GM19035 (cell line): ENCODE results near the gene FANCD2.
"Not testable (repeated sequence)": the region's sequence is repeated elsewhere in the genome, so short reads cannot be mapped to it uniquely, and the experiment has no call there.

Experiments used
- ATAC-seq: cut with Tn5 transposase; IDR thresholded peaks from one replicate; pipeline ENCODE4 v1.9.1; 2021; ENCODE audit not compliant: unreplicated experiment

Gene FANCD2

DNA sequence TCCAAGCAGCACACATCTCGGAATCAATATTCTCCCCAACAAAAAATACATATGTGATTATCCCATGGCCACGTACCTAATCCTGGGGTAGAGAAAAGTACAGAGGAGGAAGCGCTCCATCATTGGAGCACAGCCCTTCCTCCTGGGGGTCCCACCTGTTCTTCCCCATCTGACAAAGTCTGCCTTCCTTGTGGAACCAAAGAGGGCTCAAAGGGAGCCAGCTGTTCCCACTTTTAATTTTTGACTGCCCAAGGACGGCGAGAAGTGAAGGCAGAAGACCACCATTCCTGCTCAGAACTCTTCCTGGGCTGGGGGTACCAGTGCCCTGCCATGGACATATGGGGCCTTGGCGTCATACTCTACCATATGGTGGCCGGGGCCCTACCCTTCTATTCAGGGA is 14.1 kb upstream of the FANCD2 start:
- ATAC-seq, result no peak

DNA sequence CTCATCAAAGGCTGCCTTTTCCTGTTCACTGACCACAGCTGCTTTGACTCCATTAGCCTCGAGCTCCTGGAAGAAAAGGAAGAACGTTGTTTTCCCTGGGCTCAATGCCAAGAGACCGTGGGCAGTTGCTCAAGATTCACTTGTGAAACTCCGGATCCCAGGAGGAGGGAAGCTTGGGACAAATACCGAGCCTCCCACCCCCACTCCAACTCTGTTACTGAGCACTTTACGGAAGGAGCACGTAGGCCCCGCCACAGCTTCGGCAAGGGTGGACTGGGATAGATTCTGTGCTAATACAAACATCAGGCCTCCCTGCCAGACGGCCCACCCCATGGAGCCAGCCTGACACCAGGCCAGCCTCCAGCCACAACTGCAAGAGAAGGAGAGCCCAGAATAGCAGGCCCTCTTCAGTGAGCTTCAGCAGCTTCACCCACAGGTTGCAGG is 10.8 kb upstream of the FANCD2 start:
- ATAC-seq, result no peak

DNA sequence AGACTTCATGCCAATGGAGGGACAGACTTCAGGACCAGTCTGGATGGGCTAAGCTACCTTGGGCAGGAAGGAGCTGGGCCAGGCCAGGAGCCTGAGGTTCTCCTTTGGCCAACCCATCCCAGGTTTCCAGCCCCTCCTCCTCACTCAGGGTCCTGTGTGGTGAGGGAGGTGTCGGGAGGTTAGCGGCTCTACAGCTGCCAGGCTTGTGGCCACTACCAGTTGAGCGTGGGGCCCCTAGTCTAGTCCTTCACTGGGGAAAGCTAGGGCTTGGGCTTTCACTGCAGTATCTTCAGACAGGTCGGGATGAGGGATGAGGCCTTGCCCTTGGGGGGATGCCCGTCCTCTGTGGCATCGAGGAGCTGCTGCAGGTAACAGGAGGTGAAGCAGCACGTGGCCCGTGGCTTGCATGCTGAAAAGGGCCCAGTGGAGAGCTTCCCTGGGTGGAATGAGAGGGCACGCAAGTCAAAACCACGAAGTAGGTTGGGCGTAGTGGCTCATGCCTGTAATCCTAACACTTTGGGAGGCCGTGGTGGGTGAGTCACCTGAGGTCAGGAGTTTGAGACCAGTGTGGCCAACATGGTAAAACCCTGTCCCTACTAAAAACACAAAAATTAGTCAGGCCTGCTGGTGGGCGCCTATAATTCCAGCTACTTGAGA is 8.5 kb upstream of the FANCD2 start:
- ATAC-seq, result no peak

DNA sequence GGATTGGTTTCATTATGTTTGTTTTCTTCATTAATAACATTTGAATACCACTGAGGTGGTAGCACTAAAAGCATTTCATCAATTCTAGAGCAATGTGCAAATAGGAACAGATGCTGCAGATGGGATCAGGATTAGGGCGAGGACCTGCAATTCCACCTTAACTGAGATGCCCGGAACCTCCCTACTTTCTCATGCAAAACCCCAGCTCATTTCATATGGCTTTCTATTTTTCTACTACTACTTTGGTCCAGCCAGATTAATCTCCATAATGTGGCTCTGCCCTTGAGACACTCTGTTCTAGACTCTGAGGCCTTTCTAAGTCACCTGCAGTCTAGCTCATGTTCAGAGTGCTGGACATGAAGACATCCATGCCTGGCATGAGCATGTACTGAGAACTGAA is 7.4 kb upstream of the FANCD2 start:
- ATAC-seq, result not testable (repeated sequence)

DNA sequence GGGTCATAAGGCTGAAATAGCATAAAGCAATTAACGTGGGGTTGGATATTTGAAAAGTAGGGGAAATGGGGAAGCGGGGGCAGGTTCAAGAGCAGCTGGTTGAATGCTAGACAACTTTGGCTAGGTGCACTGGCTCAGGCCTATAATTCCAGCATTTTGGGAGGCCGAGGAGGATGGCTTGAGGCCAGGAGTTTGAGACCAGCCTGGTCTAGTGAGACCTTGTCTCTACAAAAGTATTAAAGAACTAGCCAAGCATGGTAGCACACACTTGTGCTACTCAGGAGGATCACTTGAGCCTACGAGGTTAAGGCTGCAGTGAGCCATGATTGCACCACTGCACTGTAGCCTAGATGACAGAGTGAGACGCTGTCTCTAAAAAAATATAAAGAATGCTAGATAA is 6.9 kb upstream of the FANCD2 start:
- ATAC-seq, result no peak

DNA sequence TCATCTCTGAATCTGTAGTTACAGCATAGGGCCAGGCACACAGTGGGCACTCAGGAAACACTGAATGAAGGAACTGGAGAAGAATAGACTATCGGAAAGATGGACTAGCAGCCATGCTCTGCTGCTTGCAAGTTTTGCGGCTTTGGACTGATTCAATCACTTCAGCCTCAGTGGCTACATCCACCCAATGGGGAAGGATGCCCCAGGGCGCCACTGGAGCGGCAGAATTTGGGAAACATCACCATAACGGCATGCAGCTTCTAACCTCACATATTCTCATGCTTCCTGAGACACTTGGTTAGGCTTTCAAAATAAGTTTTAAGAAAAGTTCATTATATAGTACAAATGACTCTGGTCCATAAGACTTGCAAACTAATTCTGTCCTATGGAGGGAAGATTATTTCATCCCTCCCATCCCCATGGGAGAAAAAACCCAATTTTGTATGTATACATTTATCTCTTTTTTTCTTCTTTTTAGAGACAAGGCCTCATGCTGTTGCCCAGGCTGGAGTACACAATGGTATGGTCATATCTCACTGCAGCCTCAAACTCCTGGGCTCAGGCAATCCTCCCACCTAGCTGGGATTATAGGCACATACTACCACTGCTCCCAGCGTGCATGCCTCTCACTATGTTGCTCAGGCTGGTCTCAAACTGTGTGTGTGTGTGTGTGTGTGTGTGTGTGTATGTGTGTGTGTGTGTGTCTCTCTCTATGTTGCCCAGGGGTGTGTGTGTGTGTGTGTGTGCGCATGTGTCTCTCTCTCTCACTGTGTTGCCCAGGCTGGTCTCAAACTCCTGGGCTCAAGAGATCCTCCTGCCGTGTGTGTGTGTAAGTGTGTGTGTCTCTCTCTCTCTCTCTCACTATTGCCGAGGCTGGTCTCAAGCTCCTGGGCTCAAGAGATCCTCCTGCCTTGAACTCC is 4.1 kb upstream of the FANCD2 start:
- ATAC-seq, result no peak

DNA sequence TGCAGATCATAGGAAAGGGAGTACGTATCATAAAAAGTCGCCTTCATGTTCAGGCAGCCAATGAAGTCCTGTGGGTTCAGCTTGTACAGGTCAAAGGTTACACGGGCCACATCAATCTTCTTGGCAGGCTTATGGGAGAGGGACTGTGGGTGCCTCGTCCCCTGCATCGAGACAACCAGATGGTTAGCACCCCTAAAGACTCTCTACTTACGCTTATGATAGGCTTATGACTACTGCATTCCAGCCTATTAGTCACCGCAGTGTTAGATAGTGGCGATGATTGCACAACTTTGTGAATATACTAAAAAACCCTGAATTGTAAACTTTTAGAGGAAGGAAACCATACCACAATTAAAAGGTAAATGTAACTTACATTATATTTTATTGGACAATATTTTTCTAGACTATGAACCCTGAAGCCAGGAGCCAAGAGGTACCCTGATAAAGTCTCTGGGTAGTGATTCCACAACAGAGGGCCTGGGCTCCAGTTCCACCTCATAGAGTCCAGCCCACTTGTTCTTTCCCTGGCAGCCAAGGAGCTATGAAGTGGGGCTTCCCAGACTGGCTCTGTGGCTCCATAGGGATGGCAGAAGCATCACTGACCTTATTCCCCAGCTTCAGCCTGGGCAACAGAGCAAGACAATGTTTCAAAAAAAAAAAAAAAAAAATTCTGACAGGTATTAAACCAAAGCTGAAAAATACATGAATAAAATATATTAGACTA is 2.5 kb upstream of the FANCD2 start:
- no peak for ATAC-seq

DNA sequence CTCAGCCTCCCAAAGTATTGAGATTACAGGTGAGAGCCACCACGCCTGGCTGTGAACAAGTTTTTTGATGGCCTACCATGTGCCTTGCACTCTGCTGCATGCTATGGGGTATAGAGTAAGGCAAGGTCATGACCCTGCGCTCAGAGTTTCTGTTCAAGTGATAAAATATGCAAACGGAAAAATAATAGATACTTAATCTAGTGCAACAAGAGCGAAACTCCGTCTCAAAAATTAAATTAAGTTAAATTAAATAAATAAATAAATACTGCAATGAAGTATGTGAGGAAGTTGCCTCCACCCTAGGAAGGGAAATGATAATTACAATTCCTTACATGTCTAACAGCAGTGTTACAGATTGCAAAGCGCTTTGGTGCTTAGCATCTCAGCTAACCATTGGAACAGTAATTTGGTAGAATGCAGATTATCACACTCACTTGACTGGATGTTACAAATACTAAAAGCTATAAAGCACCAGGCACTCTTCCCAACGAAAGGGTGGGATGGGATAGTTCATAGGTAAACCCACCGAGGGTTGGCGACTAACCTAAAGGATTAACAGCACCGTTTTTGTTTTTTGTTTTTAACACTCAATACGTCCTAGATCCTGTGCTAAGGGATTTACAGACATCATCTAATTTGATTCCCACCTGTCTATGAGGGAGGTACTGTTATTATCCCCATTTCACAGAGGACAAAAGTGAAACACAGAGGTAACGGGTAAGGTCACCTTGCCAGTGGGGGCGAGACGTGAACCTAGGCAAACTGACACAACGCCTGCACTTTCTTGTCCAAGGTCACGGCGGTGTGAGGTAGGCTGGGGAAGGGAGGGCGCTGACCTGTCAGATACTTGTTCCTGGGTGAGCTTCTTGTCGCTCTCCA is 793 bp upstream of the FANCD2 start:
- ATAC-seq, result no peak

DNA sequence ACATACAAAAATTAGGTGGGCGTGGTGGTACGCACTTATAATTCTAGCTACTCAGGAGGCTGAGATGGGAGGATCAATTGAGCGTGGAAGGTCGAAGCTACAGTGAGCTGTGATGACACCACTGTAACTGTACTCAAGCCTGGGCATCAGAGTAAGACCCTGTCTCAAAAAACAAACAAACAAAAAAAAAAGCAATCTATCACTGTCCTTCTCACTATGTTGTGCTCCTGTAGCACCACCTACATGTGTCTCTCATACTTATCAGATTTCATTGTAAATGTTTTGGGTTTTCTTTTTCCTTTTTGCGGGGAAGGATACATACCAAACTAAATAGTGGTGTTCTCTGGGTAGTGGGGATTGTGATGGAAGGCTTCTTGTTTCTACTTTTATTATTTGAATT is 14.8 kb downstream of the FANCD2 start:
- ATAC-seq, result no peak

DNA sequence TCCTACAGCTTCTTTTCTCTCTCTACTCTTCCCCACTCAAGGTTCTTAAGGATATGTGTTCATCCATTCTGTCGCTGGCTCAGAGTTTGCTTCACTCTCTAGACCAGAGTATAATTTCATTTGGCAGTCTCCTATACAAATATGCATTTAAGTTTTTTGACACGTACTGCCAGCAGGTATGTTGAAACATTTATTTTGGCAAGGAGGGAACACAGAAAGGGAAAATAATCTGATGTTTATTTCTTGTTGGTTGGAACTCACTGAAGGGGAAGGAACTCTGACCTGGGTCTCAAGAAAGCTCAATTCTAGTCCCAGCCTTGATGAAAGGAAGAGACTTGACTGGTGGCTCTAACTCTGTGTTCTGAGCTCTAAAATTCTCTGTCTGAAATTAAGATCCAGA is 21.6 kb downstream of the FANCD2 start:
- ATAC-seq, result no peak

DNA sequence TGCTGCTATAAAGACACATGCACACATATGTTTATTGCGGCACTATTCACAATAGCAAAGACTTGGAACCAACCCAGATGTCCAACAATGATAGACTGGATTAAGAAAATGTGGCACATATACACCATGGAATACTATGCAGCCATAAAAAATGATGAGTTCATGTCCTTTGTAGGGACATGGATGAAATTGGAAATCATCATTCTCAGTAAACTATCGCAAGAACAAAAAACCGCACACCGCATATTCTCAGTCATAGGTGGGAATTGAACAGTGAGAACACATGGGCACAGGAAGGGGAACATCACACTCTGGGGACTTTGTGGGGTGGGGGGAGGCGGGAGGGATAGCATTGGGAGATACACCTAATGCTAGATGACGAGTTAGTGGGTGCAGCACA is 26.8 kb downstream of the FANCD2 start:
- ATAC-seq, result not testable (repeated sequence)

DNA sequence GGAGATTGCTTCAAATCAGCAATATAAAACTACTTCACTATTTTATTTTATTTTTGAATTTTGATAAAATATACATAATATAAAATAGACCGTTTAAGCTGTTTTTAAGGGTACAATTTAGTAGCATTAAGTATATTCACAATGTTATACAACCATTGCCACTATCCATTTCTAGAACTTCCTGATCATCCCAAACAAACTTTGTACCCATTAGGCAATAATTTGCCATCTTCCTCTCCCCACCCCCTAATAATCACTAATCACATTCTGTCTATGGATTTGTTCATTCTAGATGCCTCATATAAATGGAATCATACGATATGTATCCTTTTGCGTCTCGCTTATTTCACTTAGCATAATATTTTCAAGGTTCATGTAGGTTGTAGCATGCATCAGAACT is 28.9 kb downstream of the FANCD2 start:
- no peak for ATAC-seq

DNA sequence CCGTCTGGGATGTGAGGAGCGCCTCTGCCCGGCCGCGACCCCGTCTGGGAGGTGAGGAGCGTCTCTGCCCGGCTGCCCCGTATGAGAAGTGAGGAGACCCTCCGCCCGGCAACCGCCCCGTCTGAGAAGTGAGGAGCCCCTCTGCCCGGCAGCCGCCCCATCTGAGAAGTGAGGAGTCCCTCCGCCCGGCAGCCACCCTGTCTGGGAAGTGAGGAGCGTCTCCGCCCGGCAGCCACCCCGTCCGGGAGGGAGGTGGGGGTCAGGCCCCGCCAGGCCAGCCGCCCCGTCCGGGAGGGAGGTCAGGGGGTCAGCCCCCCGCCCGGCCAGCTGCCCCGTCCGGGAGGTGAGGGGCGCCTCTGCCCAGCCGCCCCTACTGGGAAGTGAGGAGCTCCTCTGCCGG is 43.8 kb downstream of the FANCD2 start:
- not testable (repeated sequence) for ATAC-seq

DNA sequence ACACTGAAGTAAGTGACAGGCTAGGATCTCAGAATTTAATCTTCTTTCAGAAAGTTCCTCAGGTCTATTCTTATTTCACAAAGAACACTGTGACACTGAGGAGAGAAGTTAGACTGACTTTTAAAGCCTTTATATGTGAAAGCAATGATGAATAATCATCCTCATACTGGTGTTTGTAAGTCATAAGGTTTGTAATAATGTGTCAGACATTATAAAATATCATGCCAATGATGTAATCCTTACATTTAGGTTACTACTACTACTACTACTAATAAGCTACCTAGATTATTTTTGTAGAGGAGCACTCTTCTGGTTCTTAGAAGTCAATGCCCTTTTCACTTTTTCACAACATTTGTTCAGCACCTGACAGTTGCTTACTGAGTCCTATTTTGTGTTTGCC is 48.4 kb downstream of the FANCD2 start:
- no peak for ATAC-seq

DNA sequence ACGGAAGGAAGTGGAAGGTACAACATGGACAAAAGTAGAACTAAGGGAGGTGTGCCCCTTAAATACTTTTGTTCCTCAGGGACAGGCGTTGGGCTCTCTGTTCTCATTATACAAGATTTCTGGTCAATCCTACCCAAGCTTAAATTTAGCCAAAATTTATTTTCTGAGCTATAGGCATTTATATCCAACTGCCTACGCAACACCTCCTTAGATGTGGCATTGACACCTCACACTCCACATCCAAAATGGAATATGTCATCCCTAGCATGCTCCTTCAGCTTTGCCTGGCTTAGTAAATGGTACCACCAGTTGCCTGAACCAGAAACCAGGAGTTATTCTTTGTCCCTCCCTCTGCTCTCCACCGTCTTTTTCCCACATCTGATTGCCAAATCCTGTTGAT is 55.6 kb downstream of the FANCD2 start:
- ATAC-seq, result no peak

DNA sequence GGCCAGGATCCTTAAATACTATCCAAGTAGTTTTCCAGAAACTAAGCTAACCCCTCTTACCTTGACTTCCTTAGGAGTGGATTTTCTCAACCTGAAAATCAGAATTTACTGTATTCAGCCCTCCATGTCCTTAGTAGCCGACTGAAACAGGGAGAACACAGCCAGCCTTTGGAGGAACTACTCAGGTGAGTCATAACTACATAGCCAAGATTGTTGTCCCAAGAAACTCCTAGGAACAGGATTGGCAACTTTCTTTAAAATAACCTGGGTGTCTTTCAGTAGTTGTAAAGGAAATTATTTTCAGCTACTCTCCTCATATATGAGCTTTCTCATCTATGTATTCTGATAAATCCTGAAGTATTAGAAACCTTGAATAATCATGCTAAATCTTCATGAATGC is 59.5 kb downstream of the FANCD2 start:
- ATAC-seq, result no peak

DNA sequence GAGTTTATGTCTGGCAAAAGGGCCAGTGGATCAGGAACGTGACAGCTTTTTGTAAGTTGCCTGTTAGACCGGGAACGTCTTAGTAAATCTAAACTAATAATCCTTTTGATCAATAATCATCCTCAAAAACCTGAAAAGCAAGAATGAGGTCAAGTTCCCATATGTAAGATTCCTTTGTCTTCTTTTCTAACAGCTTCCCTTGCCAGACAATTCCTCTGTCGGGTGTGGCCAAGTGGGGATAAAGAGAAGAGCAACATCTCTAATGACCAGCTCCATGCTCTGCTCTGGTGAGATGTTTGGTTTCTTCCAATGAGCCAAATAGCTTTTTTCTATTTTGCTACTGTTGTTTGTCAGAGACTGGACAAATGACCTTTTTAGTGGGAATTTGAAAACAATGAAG is 62.0 kb downstream of the FANCD2 start:
- ATAC-seq, result no peak

DNA sequence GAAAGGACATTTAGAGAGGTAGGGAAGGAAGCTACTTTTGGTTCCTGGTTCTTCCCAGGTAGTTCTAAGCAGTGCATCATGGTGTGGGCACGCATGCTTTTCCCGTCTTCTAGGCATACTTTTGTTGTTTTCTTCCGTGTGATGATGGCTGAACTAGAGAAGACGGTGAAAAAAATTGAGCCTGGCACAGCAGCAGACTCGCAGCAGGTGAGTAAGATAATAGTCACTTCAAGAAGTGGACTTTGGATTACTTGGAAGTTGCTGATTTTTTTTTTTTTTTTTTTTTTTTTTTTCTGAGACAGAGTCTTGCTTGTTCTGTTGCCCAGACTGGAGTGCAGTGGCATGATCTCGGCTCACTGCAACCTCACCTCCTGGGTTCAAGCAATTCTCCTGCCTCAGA is 63.9 kb downstream of the FANCD2 start:
- no peak for ATAC-seq

DNA sequence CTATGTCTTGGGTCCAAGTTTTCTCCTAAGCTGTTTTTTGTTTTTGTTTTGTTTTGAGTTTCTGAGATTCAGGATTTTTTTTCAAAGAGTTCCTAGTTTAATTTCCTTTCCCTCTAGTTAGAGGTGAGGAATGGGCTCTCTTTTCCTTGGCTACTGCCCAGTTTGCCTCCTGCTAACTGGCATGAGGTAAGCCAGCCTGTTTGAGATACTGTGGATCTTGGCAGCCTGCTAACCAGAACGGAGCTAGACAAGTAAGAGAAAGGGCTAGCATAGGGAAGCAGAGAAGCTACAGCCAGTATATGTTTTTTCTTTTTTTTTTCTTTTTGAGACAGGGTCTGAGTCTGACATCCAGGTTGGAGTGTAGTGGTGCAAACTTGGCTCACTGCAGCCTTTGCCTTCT is 64.5 kb downstream of the FANCD2 start:
- not testable (repeated sequence) for ATAC-seq

DNA sequence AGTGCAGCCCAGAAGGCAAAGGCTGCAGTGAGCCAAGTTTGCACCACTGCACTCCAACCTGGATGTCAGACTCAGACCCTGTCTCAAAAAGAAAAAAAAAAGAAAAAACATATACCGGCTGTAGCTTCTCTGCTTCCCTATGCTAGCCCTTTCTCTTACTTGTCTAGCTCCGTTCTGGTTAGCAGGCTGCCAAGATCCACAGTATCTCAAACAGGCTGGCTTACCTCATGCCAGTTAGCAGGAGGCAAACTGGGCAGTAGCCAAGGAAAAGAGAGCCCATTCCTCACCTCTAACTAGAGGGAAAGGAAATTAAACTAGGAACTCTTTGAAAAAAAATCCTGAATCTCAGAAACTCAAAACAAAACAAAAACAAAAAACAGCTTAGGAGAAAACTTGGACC is 65.2 kb downstream of the FANCD2 start:
- not testable (repeated sequence) for ATAC-seq

DNA sequence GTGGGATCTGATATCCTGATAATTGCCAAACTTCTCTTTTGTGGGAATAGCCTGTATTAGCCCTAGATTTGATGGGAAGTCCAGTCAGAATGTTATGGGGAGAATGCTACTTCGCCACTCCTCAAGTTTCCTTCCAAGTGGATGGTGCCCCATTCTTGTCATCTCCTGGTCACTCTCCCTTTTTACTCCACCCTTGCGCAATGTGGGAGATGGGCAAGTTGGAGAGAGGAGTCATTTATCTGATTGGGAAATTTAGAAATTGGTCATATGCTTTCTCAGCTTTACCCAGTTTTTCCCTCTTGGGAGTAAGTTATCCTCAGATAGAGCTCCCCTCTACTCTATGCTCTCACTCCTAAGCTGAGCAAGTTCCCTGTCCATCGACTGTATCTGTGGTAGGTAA is 67.4 kb downstream of the FANCD2 start:
- no peak for ATAC-seq
